ENCODE measurements around the gene DGKH.

DGKH gene

GRCh38 chr13:42100960-42101359, 52.5 kb downstream of the DGKH start:
- H4K20me1 ChIP-seq (ENCODE audit: insufficient read depth, low read length): no peaks in the 10 kb centered on the region

GRCh38 chr13:42101821-42102585, 53.6 kb downstream of the DGKH start:
- Histone ChIP-seq H3K4me3 (ENCODE audit: low read depth, low read length, poor library complexity, severe bottlenecking) (no peak overlapping the region), H3K4me1 (ENCODE audit: insufficient read depth, low read length, severe bottlenecking) (no peaks in the 10 kb centered on the region), H3K9me2 (ENCODE audit: low read depth, low read length) (no peaks in the 10 kb centered on the region), H3F3A (ENCODE audit: insufficient read depth, low read length) (no peaks in the 10 kb centered on the region), H3K27ac (ENCODE audit: low read depth, low read length, poor library complexity, severe bottlenecking) (no peak overlapping the region), H2AFZ (ENCODE audit: low read length) (no peak overlapping the region), H3K9ac (ENCODE audit: low read length) (no peak overlapping the region), H3K9me3 (ENCODE audit: low read length) (no peaks in the 10 kb centered on the region), H3K79me2 (ENCODE audit: insufficient read depth, low read length) (no peaks in the 10 kb centered on the region), H3K36me3 (ENCODE audit: insufficient read depth, low read length) (peaks cover 4% of the 10 kb centered on the region; the same call in 1 of the 2 replicates), H3K27me3 (ENCODE audit: insufficient read depth, low read length) (no peaks in the 10 kb centered on the region), H3K4me2 (ENCODE audit: low read length) (no peak overlapping the region), H4K20me1 (ENCODE audit: insufficient read depth, low read length) (no peaks in the 10 kb centered on the region)
- no peak for TF ChIP-seq EZH2 (IDR thresholded peaks at IDR 0.05; ENCODE audit: borderline replicate concordance, low read length)
- no peak for TF ChIP-seq CTCF (IDR thresholded peaks at IDR 0.05; ENCODE audit: low read length)

More at GRCh38 chr13:42100960-42101359, 52.5 kb downstream of the DGKH start:
- Histone ChIP-seq H3F3A (ENCODE audit: insufficient read depth, low read length) (no peaks in the 10 kb centered on the region), H3K9ac (ENCODE audit: low read length) (no peak overlapping the region), H3K9me3 (ENCODE audit: low read length) (no peaks in the 10 kb centered on the region), H3K36me3 (ENCODE audit: insufficient read depth, low read length) (peaks cover 4% of the 10 kb centered on the region; the same call in 1 of the 2 replicates), H3K27ac (ENCODE audit: low read depth, low read length, poor library complexity, severe bottlenecking) (no peak overlapping the region), H3K4me2 (ENCODE audit: low read length) (no peak overlapping the region), H3K79me2 (ENCODE audit: insufficient read depth, low read length) (no peaks in the 10 kb centered on the region), H3K27me3 (ENCODE audit: insufficient read depth, low read length) (no peaks in the 10 kb centered on the region), H3K9me2 (ENCODE audit: low read depth, low read length) (no peaks in the 10 kb centered on the region), H2AFZ (ENCODE audit: low read length) (no peak overlapping the region), H3K4me1 (ENCODE audit: insufficient read depth, low read length, severe bottlenecking) (no peaks in the 10 kb centered on the region), H3K4me3 (ENCODE audit: low read depth, low read length, poor library complexity, severe bottlenecking) (no peak overlapping the region)
- TF ChIP-seq EZH2 (IDR thresholded peaks at IDR 0.05; ENCODE audit: borderline replicate concordance, low read length): no peak
- no peak for TF ChIP-seq CTCF (IDR thresholded peaks at IDR 0.05; ENCODE audit: low read length)

- no peak for TF ChIP-seq EZH2 (IDR thresholded peaks at IDR 0.05; ENCODE audit: borderline replicate concordance, low read length)
- no peak for TF ChIP-seq CTCF (IDR thresholded peaks at IDR 0.05; ENCODE audit: low read length)
- no peaks in the 10 kb centered on the region for H3F3A ChIP-seq (ENCODE audit: insufficient read depth, low read length)
- H3K4me1 ChIP-seq (ENCODE audit: insufficient read depth, low read length, severe bottlenecking): no peaks in the 10 kb centered on the region
- no peaks in the 10 kb centered on the region for H3K79me2 ChIP-seq (ENCODE audit: insufficient read depth, low read length)
- no peak overlapping the region for H3K4me3 ChIP-seq (ENCODE audit: low read depth, low read length, poor library complexity, severe bottlenecking)
- H3K9ac ChIP-seq (ENCODE audit: low read length): no peak overlapping the region
- no peak overlapping the region for H3K4me2 ChIP-seq (ENCODE audit: low read length)
- H4K20me1 ChIP-seq (ENCODE audit: insufficient read depth, low read length): no peaks in the 10 kb centered on the region
- no peak overlapping the region for H2AFZ ChIP-seq (ENCODE audit: low read length)
- no peaks in the 10 kb centered on the region for H3K9me3 ChIP-seq (ENCODE audit: low read length)
- no peak overlapping the region for H3K27ac ChIP-seq (ENCODE audit: low read depth, low read length, poor library complexity, severe bottlenecking)
- H3K27me3 ChIP-seq (ENCODE audit: insufficient read depth, low read length): no peaks in the 10 kb centered on the region
- H3K36me3 ChIP-seq (ENCODE audit: insufficient read depth, low read length): peaks cover 4% of the 10 kb centered on the region; the same call in 1 of the 2 replicates
- H3K9me2 ChIP-seq (ENCODE audit: low read depth, low read length): no peaks in the 10 kb centered on the region
Observed at GRCh38 chr13:42102961-42103865, 54.8 kb downstream of the DGKH start.
